Tibial nerve (tissue), 4 donors: ENCODE measurements around the gene C1orf174. TPM values are rescaled to one million over a fixed set of nuclear protein-coding genes. Genes with fewer than 3 reads are reported as not detected.

ENCODE experiments used
- DNase-seq, 2 donors: peaks; one replicate each; pipeline ENCODE4 v3.0.0-alpha.2; 2019; ENCODE audit warnings: low spot score in 2 of 2
- H3K27ac ChIP-seq, 4 donors: fragments of 200-600 bp; sonication (generic) in 3 of 4; one replicate each; pipeline ENCODE4 v1.5.1; 2017 to 2019; ENCODE audit warnings: mild to moderate bottlenecking in 1 of 4
- H3K27me3 ChIP-seq, 2 donors: fragments of 200-600 bp; sonication (generic) in 1 of 2; one replicate each; pipeline versions ENCODE4 v1.5.1 to v1.6.0; 2017 to 2019
- H3K36me3 ChIP-seq, 3 donors: fragments of 200-600 bp; sonication (generic); one replicate each; pipeline ENCODE4 v1.5.1; 2018 to 2019
- H3K4me1 ChIP-seq, 4 donors: fragments of 200-600 bp; sonication (generic) in 3 of 4; one replicate each; pipeline ENCODE4 v1.5.1; 2017 to 2019
- H3K4me3 ChIP-seq, 4 donors: fragments of 200-600 bp; sonication (generic) in 3 of 4; one replicate each; pipeline ENCODE4 v1.5.1; 2017 to 2019; ENCODE audit warnings: mild to moderate bottlenecking in 1 of 4, moderate library complexity in 1 of 4
- H3K9me3 ChIP-seq, 4 donors: fragments of 200-600 bp; sonication (generic) in 3 of 4; one replicate each; pipeline ENCODE4 v1.5.1; 2017 to 2019
- CTCF ChIP-seq, 5 experiments: fragments of 200-600 bp in 3 of 5; fragments of 450-650 bp in 2 of 5; sonication (generic) in 3 of 5; IDR thresholded peaks; one replicate each; pipeline ENCODE4 v1.5.1; 2016 to 2019; ENCODE audit warnings: antibody characterized with exemption in 5 of 5, mild to moderate bottlenecking in 3 of 5, moderate library complexity in 2 of 5
- EP300 ChIP-seq, 2 donors: sonication (generic); formaldehyde crosslinking; IDR thresholded peaks; one replicate each; pipeline ENCODE4 v1.6.1; 2017; ENCODE audit warnings: antibody characterized with exemption in 2 of 2, mild to moderate bottlenecking in 1 of 2
- POLR2A ChIP-seq, 2 donors: fragments of 450-650 bp; IDR thresholded peaks; one replicate each; pipeline ENCODE4 v1.6.1; 2017; ENCODE audit warnings: antibody characterized with exemption in 2 of 2, mild to moderate bottlenecking in 2 of 2, moderate library complexity in 2 of 2
- WGBS, 2 donors: methylation state at CpG; one replicate each; pipeline ENCODE4 v1.1.5; 2018; 5-methylcytosine and 5-hydroxymethylcytosine counted together
- total RNA-seq, 4 donors: library from RNA; depleted of rRNA; stranded (reverse); fragments of >200 nt; gene quantifications; one replicate each; pipeline ENCODE4 v1.1.0, GENCODE V29; 2016

The C1orf174 gene
- total RNA-seq, 4 donors from 2014 or later, result 18.2 to 24.6 (median 19.1) TPM

GRCh38 chr1:3885611-3886010 lies 14.5 kb downstream of the C1orf174 start:
- Histone ChIP-seq H3K4me1 (no peaks in the 10 kb centered on the region), H3K27me3 (no peaks in the 10 kb centered on the region), H3K27ac (no peak overlapping the region), H3K36me3 (peaks cover 0 to 98% (median 21%) of the 10 kb centered on the region in 3 donors), H3K9me3 (no peaks in the 10 kb centered on the region), H3K4me3 (no peak overlapping the region)
- WGBS, 2 donors, result 78 to 80% methylated on average over 7 of the region's 7 CpGs
- TF ChIP-seq CTCF (IDR thresholded peaks at IDR 0.05), result no peak
- TF ChIP-seq EP300 (IDR thresholded peaks at IDR 0.05), result no peak
- TF ChIP-seq POLR2A (IDR thresholded peaks at IDR 0.05), result no peak
- no peak for DNase-seq

GRCh38 chr1:3884966-3885365 lies 15.1 kb downstream of the C1orf174 start:
- no peak for DNase-seq
- WGBS, 2 donors, result 77 to 79% methylated on average over 13 of the region's 13 CpGs

GRCh38 chr1:3883194-3883925 lies 16.7 kb downstream of the C1orf174 start:
- DNase-seq, result no peak
- TF ChIP-seq POLR2A (IDR thresholded peaks at IDR 0.05) (no peak), CTCF (IDR thresholded peaks at IDR 0.05) (no peak), EP300 (IDR thresholded peaks at IDR 0.05) (no peak)
- Histone ChIP-seq H3K27me3 (no peaks in the 10 kb centered on the region), H3K4me3 (no peak overlapping the region), H3K4me1 (no peaks in the 10 kb centered on the region), H3K36me3 (peaks cover 0 to 98% (median 13%) of the 10 kb centered on the region in 3 donors), H3K27ac (no peak overlapping the region), H3K9me3 (peaks cover 0 to 13% (median 2%) of the 10 kb centered on the region in 4 donors)
- WGBS, 2 donors, result 94% methylated on average over 18 of the region's 18 CpGs

More at GRCh38 chr1:3884966-3885365, 15.1 kb downstream of the C1orf174 start:
- Histone ChIP-seq H3K36me3 (peaks cover 0 to 98% (median 15%) of the 10 kb centered on the region in 3 donors), H3K27ac (no peak overlapping the region), H3K9me3 (no peaks in the 10 kb centered on the region), H3K4me3 (no peak overlapping the region), H3K4me1 (no peaks in the 10 kb centered on the region), H3K27me3 (no peaks in the 10 kb centered on the region)
- TF ChIP-seq EP300 (IDR thresholded peaks at IDR 0.05), result no peak
- TF ChIP-seq POLR2A (IDR thresholded peaks at IDR 0.05), result no peak
- no peak for TF ChIP-seq CTCF (IDR thresholded peaks at IDR 0.05)

- Histone ChIP-seq H3K9me3 (peaks cover 0 to 14% (median 2%) of the 10 kb centered on the region in 4 donors), H3K4me1 (no peaks in the 10 kb centered on the region), H3K4me3 (no peak overlapping the region), H3K27ac (no peak overlapping the region), H3K36me3 (peaks cover 0 to 98% (median 0%) of the 10 kb centered on the region in 3 donors), H3K27me3 (no peaks in the 10 kb centered on the region)
- 88 to 91% methylated on average over 5 of the region's 5 CpGs for WGBS, 2 donors
- TF ChIP-seq CTCF (IDR thresholded peaks at IDR 0.05) (no peak), POLR2A (IDR thresholded peaks at IDR 0.05) (no peak), EP300 (IDR thresholded peaks at IDR 0.05) (no peak)
- DNase-seq, result no peak
Observed at GRCh38 chr1:3881193-3881480, 18.9 kb downstream of the C1orf174 start.

- peaks cover 0 to 98% (median 5%) of the 10 kb centered on the region in 3 donors for H3K36me3 ChIP-seq
Observed at GRCh38 chr1:3880429-3881192, 19.5 kb downstream of the C1orf174 start.

More at GRCh38 chr1:3880429-3881192, 19.5 kb downstream of the C1orf174 start:
- no peak overlapping the region for H3K4me3 ChIP-seq
- peaks cover 0 to 14% (median 2%) of the 10 kb centered on the region in 4 donors for H3K9me3 ChIP-seq
- no peaks in the 10 kb centered on the region for H3K27me3 ChIP-seq
- no peak for TF ChIP-seq CTCF (IDR thresholded peaks at IDR 0.05)
- no peak for TF ChIP-seq POLR2A (IDR thresholded peaks at IDR 0.05)
- TF ChIP-seq EP300 (IDR thresholded peaks at IDR 0.05), result no peak
- no peaks in the 10 kb centered on the region for H3K4me1 ChIP-seq
- no peak overlapping the region for H3K27ac ChIP-seq
- no peak for DNase-seq
- WGBS, 2 donors, result 91 to 92% methylated on average over 18 to 20 of the region's 20 CpGs
